ENCODE data around the gene ARID4B.

DNA sequence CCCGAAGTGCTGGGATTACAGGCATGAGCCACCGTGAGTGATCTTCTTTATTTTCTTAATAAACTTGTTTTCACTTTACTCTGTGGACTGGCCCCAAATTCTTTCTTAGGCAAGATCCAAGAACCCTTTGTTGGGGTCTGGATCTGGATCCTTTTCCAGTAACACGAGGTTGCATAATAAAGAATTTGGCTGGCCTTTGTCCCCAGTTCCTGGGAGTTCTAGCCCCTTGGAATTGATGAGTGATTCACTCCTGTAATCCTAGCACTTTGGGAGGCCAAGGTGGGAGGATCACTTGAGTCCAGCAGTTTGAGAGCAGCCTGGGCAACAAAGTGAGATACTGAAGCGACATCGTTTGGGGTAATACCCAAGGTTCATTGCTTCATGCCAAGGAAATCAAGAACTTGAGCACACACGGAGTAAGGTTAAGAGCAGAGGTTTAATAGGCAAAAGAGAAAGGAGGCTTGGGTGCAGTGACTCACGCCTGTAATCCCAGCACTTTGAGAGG lies 197.2 kb downstream of the ARID4B start:
- no peak for TF ChIP-seq EZH2 (IDR thresholded peaks at IDR 0.05; ENCODE audit: low read length)
- TF ChIP-seq, protein P1, sequence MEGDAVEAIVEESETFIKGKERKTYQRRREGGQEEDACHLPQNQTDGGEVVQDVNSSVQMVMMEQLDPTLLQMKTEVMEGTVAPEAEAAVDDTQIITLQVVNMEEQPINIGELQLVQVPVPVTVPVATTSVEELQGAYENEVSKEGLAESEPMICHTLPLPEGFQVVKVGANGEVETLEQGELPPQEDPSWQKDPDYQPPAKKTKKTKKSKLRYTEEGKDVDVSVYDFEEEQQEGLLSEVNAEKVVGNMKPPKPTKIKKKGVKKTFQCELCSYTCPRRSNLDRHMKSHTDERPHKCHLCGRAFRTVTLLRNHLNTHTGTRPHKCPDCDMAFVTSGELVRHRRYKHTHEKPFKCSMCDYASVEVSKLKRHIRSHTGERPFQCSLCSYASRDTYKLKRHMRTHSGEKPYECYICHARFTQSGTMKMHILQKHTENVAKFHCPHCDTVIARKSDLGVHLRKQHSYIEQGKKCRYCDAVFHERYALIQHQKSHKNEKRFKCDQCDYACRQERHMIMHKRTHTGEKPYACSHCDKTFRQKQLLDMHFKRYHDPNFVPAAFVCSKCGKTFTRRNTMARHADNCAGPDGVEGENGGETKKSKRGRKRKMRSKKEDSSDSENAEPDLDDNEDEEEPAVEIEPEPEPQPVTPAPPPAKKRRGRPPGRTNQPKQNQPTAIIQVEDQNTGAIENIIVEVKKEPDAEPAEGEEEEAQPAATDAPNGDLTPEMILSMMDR (optimal IDR thresholded peaks at IDR 0.05 in 1 of 3, IDR thresholded peaks at IDR 0.05 in 1 of 3, conservative IDR thresholded peaks at IDR 0.05 in 1 of 3; ENCODE audit: extremely low read depth in 1 of 3, insufficient read depth in 2 of 3, low read length in 3 of 3) = no peak

All from keratinocyte (primary cell).